Suprapubic skin (tissue), 4 donors: Measurements from ENCODE around the gene CAD. TPM values are rescaled to one million over a fixed set of nuclear protein-coding genes. Genes with fewer than 3 reads are reported as not detected.

Experiments
- DNase-seq, 2 donors: peaks; one replicate each; pipeline ENCODE4 v3.0.0-alpha.2; 2019; ENCODE audit warnings: low spot score in 2 of 2
- H3K27ac ChIP-seq: fragments of 200-600 bp; sonication (generic); one replicate; pipeline ENCODE4 v1.5.1; 2019
- H3K27me3 ChIP-seq: fragments of 200-600 bp; sonication (generic); one replicate; pipeline ENCODE4 v1.5.1; 2019
- H3K36me3 ChIP-seq: fragments of 200-600 bp; sonication (generic); one replicate; pipeline ENCODE4 v1.5.1; 2019
- H3K4me1 ChIP-seq: fragments of 200-600 bp; sonication (generic); one replicate; pipeline ENCODE4 v1.5.1; 2019
- H3K4me3 ChIP-seq: fragments of 200-600 bp; sonication (generic); one replicate; pipeline ENCODE4 v1.5.1; 2019; ENCODE audit warnings: mild to moderate bottlenecking
- H3K9me3 ChIP-seq: fragments of 200-600 bp; sonication (generic); one replicate; pipeline ENCODE4 v1.5.1; 2019
- EP300 ChIP-seq: sonication (generic); formaldehyde crosslinking; IDR thresholded peaks from one replicate; pipeline ENCODE4 v1.6.1; 2017; ENCODE audit warnings: antibody characterized with exemption
- POLR2A ChIP-seq, 2 donors: fragments of 450-650 bp; IDR thresholded peaks; one replicate each; pipeline ENCODE4 v1.6.1; 2017; ENCODE audit warnings: antibody characterized with exemption in 2 of 2, mild to moderate bottlenecking in 2 of 2, moderate library complexity in 2 of 2
- POLR2AphosphoS5 ChIP-seq, 3 donors: sonication (generic); formaldehyde crosslinking; IDR thresholded peaks; one replicate each; pipeline ENCODE4 v1.6.1; 2017; ENCODE audit warnings: antibody characterized with exemption in 3 of 3
- WGBS: methylation state at CpG from one replicate; pipeline ENCODE4 v1.1.5; 2018; 5-methylcytosine and 5-hydroxymethylcytosine counted together
- total RNA-seq, 4 donors: library from RNA; depleted of rRNA; stranded (reverse); fragments of >200 nt; gene quantifications; one replicate each; pipeline ENCODE4 v1.1.0, GENCODE V29; 2016
- TF ChIP-seq, protein P1 (sequence below), 2 donors: fragments of 200-600 bp in 1 of 2; fragments of 450-650 bp in 1 of 2; sonication (generic) in 1 of 2; IDR thresholded peaks; one replicate each; pipeline ENCODE4 v1.5.1; 2016 to 2019; ENCODE audit warnings: antibody characterized with exemption in 2 of 2, mild to moderate bottlenecking in 1 of 2, moderate library complexity in 1 of 2

The CAD gene
- total RNA-seq, 4 donors from 2014 or later, result 33.7 to 64.8 (median 42.1) TPM

DNA sequence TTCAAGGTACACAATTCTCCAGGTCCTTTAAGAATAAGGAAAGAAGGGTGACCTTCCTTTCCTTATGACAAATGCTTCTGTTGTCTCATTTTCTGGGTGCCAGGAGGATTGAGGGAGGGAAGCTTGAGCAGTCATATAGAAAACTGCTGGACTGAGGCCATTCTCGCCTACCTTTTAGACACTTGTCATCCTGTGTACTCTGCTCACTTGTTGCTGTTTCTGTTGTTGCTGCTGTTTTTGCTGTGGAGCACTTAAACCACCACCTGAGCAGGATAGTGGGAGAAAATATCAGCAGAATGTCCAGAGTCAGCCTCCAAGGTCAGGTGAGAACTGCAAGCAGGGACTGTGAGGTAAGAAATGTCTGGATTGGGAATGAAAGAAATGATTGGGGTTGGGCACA is 60.8 kb downstream of the CAD start:
- H3K27me3 ChIP-seq, result peaks cover 14% of the 10 kb centered on the region
- 77% methylated on average over 1 of the region's 1 CpG for WGBS
- TF ChIP-seq POLR2AphosphoS5 (IDR thresholded peaks at IDR 0.05), result no peak
- TF ChIP-seq POLR2A (IDR thresholded peaks at IDR 0.05), result no peak
- TF ChIP-seq EP300, result no peak
- TF ChIP-seq, protein P1, sequence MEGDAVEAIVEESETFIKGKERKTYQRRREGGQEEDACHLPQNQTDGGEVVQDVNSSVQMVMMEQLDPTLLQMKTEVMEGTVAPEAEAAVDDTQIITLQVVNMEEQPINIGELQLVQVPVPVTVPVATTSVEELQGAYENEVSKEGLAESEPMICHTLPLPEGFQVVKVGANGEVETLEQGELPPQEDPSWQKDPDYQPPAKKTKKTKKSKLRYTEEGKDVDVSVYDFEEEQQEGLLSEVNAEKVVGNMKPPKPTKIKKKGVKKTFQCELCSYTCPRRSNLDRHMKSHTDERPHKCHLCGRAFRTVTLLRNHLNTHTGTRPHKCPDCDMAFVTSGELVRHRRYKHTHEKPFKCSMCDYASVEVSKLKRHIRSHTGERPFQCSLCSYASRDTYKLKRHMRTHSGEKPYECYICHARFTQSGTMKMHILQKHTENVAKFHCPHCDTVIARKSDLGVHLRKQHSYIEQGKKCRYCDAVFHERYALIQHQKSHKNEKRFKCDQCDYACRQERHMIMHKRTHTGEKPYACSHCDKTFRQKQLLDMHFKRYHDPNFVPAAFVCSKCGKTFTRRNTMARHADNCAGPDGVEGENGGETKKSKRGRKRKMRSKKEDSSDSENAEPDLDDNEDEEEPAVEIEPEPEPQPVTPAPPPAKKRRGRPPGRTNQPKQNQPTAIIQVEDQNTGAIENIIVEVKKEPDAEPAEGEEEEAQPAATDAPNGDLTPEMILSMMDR (IDR thresholded peaks at IDR 0.05), result no peak
- DNase-seq, result no peak
- no peaks in the 10 kb centered on the region for H3K4me1 ChIP-seq
- H3K9me3 ChIP-seq, result no peaks in the 10 kb centered on the region
- no peak overlapping the region for H3K4me3 ChIP-seq
- H3K27ac ChIP-seq, result no peak overlapping the region
- H3K36me3 ChIP-seq, result no peaks in the 10 kb centered on the region

DNA sequence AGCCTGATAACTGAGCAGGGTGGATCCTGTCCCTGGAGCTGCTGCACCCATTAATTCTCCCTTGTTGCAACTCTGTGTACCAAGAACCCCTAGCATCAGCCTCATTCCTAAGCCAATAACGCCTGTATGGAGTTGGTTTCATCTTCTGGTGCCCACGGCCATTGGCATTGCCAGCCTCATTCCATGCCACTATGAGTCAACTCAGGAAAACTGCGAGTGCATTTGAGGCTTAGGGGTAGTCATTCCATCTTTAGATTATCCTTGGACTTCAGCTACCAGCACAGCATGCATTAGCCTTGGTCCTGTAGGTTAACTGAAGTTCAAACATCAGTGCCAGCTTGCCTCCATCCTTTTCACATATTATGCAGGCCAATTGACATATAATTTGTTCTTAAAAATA is 63.7 kb downstream of the CAD start:
- Histone ChIP-seq H3K27ac (no peak overlapping the region), H3K4me1 (no peaks in the 10 kb centered on the region), H3K4me3 (no peak overlapping the region), H3K36me3 (no peaks in the 10 kb centered on the region), H3K9me3 (no peaks in the 10 kb centered on the region), H3K27me3 (peaks cover 10% of the 10 kb centered on the region)
- WGBS, result 79% methylated on average over 3 of the region's 3 CpGs
- no peak for DNase-seq
- TF ChIP-seq EP300 (no peak), POLR2A (IDR thresholded peaks at IDR 0.05) (no peak), POLR2AphosphoS5 (IDR thresholded peaks at IDR 0.05) (no peak)
- TF ChIP-seq, protein P1 (IDR thresholded peaks at IDR 0.05), result no peak

DNA sequence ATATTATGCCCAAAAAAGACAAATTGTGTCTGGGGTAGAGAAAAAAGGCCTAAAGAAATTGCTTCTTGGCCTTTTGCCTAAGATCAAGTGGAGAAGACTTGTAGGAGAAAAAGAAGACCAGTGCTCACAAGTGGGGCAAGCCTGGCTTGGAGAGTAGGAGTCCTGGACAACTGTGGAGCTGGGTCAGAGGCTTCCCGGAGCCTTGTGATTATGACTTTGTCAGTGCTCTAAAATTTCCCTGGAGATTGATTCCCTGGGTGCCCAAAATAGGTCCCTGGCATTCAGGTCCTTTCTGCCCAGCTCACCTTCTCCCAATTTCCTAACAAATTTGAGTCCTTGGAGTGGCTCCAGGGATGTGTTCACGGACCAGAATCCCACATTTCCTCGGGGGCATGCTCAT is 64.3 kb downstream of the CAD start:
- H3K36me3 ChIP-seq, result no peaks in the 10 kb centered on the region
- WGBS, result 72% methylated on average over 3 of the region's 3 CpGs
- no peak overlapping the region for H3K4me3 ChIP-seq
- no peak for DNase-seq
- H3K27ac ChIP-seq, result no peak overlapping the region
- no peaks in the 10 kb centered on the region for H3K4me1 ChIP-seq
- H3K9me3 ChIP-seq, result no peaks in the 10 kb centered on the region
- no peak for TF ChIP-seq POLR2AphosphoS5 (IDR thresholded peaks at IDR 0.05)
- TF ChIP-seq, protein P1 (IDR thresholded peaks at IDR 0.05), result no peak
- no peak for TF ChIP-seq EP300
- no peak for TF ChIP-seq POLR2A (IDR thresholded peaks at IDR 0.05)
- H3K27me3 ChIP-seq, result peaks cover 10% of the 10 kb centered on the region

DNA sequence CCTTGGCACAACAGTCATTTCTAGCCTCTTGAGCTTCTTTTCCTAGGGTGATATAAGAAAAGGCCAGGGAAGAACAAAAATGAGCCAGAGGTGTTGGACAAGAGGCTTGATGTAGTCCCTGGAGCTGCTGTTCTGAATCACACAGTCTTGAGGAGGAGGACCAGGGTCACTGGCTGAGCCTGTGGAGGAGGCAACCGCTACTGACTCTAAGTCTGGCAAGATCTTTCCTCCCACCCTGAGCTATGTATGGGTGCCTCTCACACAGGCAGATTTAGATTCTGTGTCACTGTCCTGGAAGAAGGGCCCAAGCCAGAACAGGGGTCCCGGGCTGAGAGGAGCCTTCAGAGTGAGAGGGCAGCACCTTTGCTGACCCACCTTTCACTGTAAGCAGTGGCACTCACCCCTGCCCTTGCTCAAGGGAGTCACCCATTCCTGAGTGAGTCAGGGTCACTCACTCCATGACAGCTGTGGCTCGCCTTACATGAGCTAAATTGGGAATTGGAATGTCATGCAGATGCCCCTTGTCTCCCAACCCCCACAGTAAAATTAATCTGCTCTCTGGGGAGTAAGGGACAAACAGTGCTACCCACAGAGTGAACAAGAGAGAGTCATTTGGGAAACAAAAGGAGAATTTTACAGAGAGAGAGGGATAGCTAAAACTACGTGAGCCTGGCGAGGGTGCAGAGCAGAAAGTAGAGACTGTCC is 64.8 kb downstream of the CAD start, which contains the start of gene TRIM54:
Gene TRIM54 (plus strand): TSS at position 575 of the 705 bp plus-strand sequence. CDS start 303 bp downstream, outside the sequence.
- Histone ChIP-seq H3K27me3 (peaks cover 9% of the 10 kb centered on the region), H3K4me1 (no peaks in the 10 kb centered on the region), H3K36me3 (no peaks in the 10 kb centered on the region), H3K4me3 (no peak within 1 kb of the TSS), H3K9me3 (no peaks in the 10 kb centered on the region), H3K27ac (no peak within 1 kb of the TSS)
- DNase-seq, result no peak
- WGBS, result 74% methylated on average over 4 of the region's 5 CpGs
- TF ChIP-seq, protein P1 (IDR thresholded peaks at IDR 0.05), result no peak
- TF ChIP-seq POLR2A (IDR thresholded peaks at IDR 0.05) (no peak), EP300 (no peak), POLR2AphosphoS5 (IDR thresholded peaks at IDR 0.05) (no peak)

DNA sequence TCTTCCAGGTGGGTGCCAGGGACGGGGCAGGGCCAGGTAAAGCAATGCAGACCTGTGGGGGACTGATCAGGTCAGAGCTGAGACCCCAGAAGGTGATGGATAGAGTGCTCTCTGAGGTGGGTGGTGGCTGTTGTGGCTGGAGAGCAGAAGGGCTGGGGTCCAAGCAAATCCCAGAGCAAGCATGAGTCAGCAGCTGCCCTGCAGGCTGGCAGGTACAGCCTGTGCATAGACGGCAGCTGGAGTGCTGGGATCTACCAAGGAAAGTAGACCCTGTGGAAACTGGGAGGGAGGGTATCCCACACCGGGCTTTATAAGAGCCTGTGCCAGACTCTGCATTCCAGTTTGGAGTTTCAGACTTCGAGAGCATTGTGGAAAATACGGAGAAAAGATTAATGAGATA is 65.7 kb downstream of the CAD start:
- Histone ChIP-seq H3K27ac (no peak overlapping the region), H3K36me3 (no peaks in the 10 kb centered on the region), H3K9me3 (no peaks in the 10 kb centered on the region), H3K4me3 (no peak overlapping the region), H3K4me1 (no peaks in the 10 kb centered on the region), H3K27me3 (peaks cover 3% of the 10 kb centered on the region)
- TF ChIP-seq, protein P1 (IDR thresholded peaks at IDR 0.05), result no peak
- no peak for TF ChIP-seq POLR2AphosphoS5 (IDR thresholded peaks at IDR 0.05)
- no peak for TF ChIP-seq EP300
- no peak for TF ChIP-seq POLR2A (IDR thresholded peaks at IDR 0.05)
- DNase-seq, result no peak
- WGBS, result 51% methylated on average over 5 of the region's 5 CpGs
